Measurements from ENCODE around the gene BHLHE23.

The BHLHE23 gene

DNA sequence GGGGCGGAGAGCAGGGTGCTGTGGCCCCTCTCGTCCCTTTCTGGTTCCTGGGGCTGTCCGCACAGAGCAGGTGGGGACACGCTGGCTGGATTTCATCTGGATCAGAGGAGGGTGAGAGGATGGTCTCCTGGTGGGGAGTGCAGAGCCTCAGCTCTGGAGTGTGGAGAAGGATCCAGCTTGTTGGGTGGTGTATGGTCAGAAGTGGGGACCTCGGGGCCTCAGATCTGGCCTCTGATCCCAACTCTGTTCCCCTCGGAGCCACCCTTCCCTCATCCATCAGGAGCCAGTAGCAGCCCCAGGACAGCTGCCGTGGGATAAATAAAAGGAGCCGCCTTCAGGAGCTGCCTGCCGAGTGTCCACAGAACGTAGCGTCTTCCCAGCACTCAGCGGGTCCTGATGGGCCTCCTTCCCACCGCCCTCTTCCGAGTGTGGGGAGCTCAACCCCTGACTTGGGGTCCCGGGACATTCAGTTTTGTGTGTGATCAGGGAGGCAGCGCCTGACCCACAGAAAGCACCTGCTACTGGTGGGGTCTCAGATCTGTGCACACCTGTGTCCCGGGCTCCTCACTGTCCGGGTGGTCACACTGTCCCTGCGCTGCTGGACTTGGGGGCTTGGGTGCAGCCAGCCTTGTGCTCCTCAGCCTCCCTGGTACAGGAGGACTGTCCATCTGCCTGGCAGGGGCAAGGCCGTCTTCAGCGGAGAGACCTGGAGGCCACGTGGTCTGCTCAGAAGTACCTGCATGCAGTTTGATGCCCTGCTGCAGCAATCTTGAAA, 25.4 kb upstream of the BHLHE23 start:
- Histone ChIP-seq H2AFZ (ENCODE audit: low read length, unreplicated experiment) (no peak overlapping the region), H3K36me3 (ENCODE audit: insufficient read depth, low read length) (no peaks in the 10 kb centered on the region), H3K4me1 (ENCODE audit: control insufficient read depth, insufficient read depth, low read length, unreplicated experiment) (no peaks in the 10 kb centered on the region), H3K27me3 (ENCODE audit: insufficient read depth, low read length) (peaks cover 82% of the 10 kb centered on the region), H3K79me2 (ENCODE audit: control insufficient read depth, insufficient read depth, low read length, unreplicated experiment) (no peaks in the 10 kb centered on the region), H3K27ac (ENCODE audit: low read depth, low read length) (no peak overlapping the region), H3K4me3 (ENCODE audit: low read depth, low read length) (no peak overlapping the region)

DNA sequence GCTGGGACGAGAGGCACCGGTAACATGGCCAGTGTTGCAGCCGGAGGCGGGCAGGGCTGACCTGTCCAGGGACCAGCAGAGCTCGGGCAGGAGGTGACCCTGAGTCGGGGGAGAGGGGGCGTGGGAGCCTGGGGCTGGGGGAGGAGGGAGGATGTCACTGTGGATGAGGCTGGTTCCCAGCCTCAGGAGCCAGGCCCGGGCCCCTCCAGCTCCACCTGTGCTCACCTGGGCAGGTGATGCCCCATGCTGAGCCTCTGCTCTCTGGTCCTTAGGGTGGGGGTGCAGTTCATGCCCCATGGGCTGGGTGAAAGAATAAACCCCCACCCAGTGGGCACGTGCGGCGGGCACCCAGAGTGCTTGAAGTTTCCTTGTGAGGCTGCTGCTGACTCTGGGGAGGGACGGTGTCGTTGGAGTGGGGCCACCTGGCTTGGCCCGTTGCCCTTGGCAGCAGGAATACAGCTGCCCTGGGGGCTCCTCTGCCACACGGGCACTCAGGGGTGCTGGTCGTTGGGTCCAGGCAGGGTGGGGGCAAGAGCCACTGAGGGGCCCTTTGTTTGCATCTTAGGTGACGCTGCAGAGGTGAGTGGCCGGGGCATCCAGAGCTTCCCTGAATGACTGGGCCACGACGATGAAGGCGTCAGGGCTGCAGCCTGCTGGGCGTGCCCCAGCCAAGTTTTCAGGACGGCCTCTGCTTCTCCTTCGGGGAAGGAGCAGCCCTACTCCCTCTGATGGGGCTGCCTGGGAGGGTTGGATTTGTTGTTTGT, 24.7 kb upstream of the BHLHE23 start:
- H3K4me3 ChIP-seq (ENCODE audit: low read depth, low read length): no peak overlapping the region
- no peaks in the 10 kb centered on the region for H3K36me3 ChIP-seq (ENCODE audit: insufficient read depth, low read length)
- no peaks in the 10 kb centered on the region for H3K4me1 ChIP-seq (ENCODE audit: control insufficient read depth, insufficient read depth, low read length, unreplicated experiment)
- no peak overlapping the region for H2AFZ ChIP-seq (ENCODE audit: low read length, unreplicated experiment)
- H3K27ac ChIP-seq (ENCODE audit: low read depth, low read length): no peak overlapping the region
- H3K27me3 ChIP-seq (ENCODE audit: insufficient read depth, low read length): peaks cover 84% of the 10 kb centered on the region
- H3K79me2 ChIP-seq (ENCODE audit: control insufficient read depth, insufficient read depth, low read length, unreplicated experiment): no peaks in the 10 kb centered on the region

DNA sequence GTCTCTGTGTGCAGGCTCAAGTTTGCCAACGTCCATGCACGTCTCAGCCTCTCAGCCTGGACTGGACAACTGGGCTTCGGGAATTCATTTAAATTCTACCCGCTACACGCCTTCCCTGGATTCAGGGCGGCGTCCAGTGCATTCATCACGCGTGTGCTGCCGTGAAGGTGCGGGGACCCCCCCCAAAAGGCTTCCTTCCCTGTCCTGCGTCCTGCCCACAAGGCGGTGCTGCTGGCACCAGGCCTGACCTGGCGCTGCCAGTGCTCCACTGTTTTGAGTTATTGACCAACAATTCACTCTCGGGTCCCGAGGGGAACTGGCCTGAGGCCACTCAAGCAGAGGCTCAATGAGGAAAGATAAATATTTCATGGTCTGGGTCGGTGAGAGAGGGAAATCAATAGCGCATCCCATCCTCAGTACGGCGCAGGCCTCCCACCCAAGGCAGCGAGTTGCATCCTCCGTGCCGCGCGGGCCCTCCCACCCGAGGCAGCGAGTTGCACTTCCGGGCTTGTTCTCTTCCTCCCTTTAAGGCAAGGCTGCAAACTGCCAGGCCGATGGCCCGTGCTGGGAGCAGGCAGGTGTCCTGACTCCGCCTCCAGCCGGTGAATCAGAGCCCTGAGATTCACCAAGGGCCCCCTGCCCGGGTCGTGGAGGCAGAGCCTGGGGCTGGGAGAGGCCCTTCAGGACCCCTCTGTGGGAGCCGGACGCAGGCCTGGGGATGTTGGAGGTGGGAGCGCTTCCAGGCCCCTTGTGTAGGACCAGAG, 22.8 kb upstream of the BHLHE23 start:
- H3K4me1 ChIP-seq (ENCODE audit: control insufficient read depth, insufficient read depth, low read length, unreplicated experiment): no peaks in the 10 kb centered on the region
- H3K36me3 ChIP-seq (ENCODE audit: insufficient read depth, low read length): no peaks in the 10 kb centered on the region
- no peak overlapping the region for H2AFZ ChIP-seq (ENCODE audit: low read length, unreplicated experiment)
- H3K27ac ChIP-seq (ENCODE audit: low read depth, low read length): no peak overlapping the region
- H3K79me2 ChIP-seq (ENCODE audit: control insufficient read depth, insufficient read depth, low read length, unreplicated experiment): no peaks in the 10 kb centered on the region
- no peak overlapping the region for H3K4me3 ChIP-seq (ENCODE audit: low read depth, low read length)
- H3K27me3 ChIP-seq (ENCODE audit: insufficient read depth, low read length): peaks cover 89% of the 10 kb centered on the region

DNA sequence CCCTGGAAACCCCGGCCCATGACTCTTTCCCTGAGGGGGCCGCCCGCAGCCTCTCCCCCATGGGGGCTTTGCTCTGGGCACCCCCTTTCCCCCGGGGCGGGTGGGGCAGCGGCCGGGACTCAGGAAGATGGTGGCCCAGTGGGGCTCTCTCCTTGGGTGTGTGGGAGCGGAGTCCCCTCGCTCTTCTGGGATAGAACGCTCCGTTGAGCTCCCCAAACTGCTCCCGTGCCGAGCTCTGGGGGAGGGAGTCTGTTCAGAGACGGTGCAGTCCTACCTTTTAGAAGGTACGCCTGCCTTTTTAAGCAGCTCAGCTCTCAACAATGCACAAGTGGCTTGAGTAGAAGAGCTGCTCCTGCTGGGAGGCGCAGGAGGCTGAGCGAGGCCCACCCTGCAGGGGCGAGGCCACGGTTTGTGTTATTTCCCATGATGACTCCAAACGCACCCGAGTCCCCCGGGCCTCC, 21.7 kb upstream of the BHLHE23 start:
- Histone ChIP-seq H3K36me3 (ENCODE audit: insufficient read depth, low read length) (no peaks in the 10 kb centered on the region), H3K4me1 (ENCODE audit: control insufficient read depth, insufficient read depth, low read length, unreplicated experiment) (no peaks in the 10 kb centered on the region), H3K27me3 (ENCODE audit: insufficient read depth, low read length) (peaks cover 91% of the 10 kb centered on the region), H3K27ac (ENCODE audit: low read depth, low read length) (no peak overlapping the region), H3K4me3 (ENCODE audit: low read depth, low read length) (no peak overlapping the region), H2AFZ (ENCODE audit: low read length, unreplicated experiment) (no peak overlapping the region), H3K79me2 (ENCODE audit: control insufficient read depth, insufficient read depth, low read length, unreplicated experiment) (no peaks in the 10 kb centered on the region)

DNA sequence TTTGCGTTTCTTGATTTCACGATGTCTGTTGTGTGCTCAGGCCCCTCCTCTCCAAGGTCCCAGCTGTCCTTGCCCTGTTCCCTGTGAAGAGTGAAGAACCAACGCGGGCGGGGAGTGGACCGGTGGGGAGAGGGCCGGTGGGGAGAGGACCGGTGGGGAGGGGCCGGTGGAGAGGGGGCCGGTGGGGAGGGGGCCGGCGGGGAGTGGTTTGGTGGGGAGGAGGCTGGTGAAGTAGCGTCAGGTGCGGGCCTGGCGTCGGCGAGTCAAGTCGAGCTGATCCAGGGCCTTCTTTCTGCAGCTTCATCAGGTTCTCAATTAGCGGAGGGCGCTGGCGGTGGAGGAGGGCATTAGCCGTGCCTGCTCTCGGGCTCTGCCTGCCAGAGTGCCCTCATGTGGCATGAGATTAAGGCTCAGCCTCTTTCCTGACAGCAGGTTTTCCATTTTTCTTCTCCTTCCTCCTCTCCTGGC, 21.2 kb upstream of the BHLHE23 start:
- H3K4me3 ChIP-seq (ENCODE audit: low read depth, low read length): no peak overlapping the region
- peaks cover 91% of the 10 kb centered on the region for H3K27me3 ChIP-seq (ENCODE audit: insufficient read depth, low read length)
- no peak overlapping the region for H3K27ac ChIP-seq (ENCODE audit: low read depth, low read length)
- H3K4me1 ChIP-seq (ENCODE audit: control insufficient read depth, insufficient read depth, low read length, unreplicated experiment): no peaks in the 10 kb centered on the region
- no peaks in the 10 kb centered on the region for H3K36me3 ChIP-seq (ENCODE audit: insufficient read depth, low read length)
- H2AFZ ChIP-seq (ENCODE audit: low read length, unreplicated experiment): no peak overlapping the region
- H3K79me2 ChIP-seq (ENCODE audit: control insufficient read depth, insufficient read depth, low read length, unreplicated experiment): no peaks in the 10 kb centered on the region

DNA sequence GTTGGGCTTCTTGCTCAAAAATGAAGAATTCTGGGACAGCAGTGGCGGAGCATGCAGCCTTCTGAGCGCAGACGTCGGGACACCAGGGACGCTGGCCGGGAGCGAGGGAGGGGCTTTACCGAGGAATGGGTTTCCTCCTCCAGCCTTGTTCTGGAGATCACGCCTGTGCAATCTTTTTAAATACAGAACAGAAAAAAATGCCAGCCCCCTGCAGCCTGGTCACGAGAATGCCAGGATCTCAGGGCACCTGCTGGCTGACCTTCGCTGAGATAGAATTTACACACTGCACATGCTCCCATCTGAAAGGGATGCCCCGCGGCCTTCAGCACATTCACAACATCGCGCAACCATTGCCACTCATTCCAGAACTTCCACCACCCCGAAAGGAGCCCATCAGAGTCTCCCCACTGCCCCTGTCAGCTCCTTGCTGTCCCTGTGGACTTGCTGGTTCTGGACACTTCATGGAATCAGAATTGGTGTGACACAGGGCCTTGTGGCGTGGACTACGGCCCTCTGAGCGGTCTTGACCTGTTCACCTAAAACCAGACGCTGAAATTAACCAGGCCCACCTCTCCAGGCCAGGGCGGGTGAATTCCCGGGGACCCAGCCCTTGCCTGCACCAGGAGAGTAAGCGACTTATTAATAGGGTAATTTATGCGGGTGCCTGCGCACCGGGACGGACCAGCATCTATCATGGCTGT, 20.6 kb upstream of the BHLHE23 start:
- Histone ChIP-seq H3K4me3 (ENCODE audit: low read depth, low read length) (no peak overlapping the region), H3K27me3 (ENCODE audit: insufficient read depth, low read length) (peaks cover 91% of the 10 kb centered on the region), H3K36me3 (ENCODE audit: insufficient read depth, low read length) (no peaks in the 10 kb centered on the region)

DNA sequence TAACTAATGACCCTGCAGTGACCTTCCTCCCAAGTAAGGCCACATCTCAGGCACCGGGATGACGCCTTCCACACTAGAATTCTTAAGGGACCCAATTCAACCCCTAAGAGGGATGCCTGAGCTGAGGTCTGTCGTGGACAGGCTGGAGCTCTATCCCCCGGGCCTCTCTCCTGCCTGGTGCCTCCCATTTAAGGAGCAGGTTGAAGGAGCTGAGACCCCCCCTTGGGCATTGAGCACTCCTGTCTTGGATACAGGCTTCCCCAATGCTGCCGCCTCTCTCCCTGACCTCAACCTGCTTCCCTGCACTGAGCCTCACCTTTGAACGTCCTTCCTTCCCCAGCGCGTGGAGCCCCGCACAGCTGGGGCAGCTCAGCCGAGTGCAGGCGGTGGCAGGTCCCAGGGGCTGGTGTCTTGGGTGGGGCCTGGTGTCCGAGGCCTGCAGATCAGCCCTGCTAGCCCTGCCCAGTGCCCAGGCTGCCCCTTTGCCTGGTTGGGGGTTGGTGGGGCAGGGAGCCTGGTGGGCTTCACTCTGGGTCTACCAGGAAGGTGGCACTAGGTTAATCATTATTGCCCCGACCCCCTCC, 19.9 kb upstream of the BHLHE23 start:
- H3K4me1 ChIP-seq (ENCODE audit: control insufficient read depth, insufficient read depth, low read length, unreplicated experiment): no peaks in the 10 kb centered on the region
- H3K4me3 ChIP-seq (ENCODE audit: low read depth, low read length): no peak overlapping the region
- peaks cover 91% of the 10 kb centered on the region for H3K27me3 ChIP-seq (ENCODE audit: insufficient read depth, low read length)

More for the DNA sequence above, 20.6 kb upstream of the BHLHE23 start:
- no peaks in the 10 kb centered on the region for H3K4me1 ChIP-seq (ENCODE audit: control insufficient read depth, insufficient read depth, low read length, unreplicated experiment)
- H3K27ac ChIP-seq (ENCODE audit: low read depth, low read length): no peak overlapping the region
- H2AFZ ChIP-seq (ENCODE audit: low read length, unreplicated experiment): no peak overlapping the region
- no peaks in the 10 kb centered on the region for H3K79me2 ChIP-seq (ENCODE audit: control insufficient read depth, insufficient read depth, low read length, unreplicated experiment)

DNA sequence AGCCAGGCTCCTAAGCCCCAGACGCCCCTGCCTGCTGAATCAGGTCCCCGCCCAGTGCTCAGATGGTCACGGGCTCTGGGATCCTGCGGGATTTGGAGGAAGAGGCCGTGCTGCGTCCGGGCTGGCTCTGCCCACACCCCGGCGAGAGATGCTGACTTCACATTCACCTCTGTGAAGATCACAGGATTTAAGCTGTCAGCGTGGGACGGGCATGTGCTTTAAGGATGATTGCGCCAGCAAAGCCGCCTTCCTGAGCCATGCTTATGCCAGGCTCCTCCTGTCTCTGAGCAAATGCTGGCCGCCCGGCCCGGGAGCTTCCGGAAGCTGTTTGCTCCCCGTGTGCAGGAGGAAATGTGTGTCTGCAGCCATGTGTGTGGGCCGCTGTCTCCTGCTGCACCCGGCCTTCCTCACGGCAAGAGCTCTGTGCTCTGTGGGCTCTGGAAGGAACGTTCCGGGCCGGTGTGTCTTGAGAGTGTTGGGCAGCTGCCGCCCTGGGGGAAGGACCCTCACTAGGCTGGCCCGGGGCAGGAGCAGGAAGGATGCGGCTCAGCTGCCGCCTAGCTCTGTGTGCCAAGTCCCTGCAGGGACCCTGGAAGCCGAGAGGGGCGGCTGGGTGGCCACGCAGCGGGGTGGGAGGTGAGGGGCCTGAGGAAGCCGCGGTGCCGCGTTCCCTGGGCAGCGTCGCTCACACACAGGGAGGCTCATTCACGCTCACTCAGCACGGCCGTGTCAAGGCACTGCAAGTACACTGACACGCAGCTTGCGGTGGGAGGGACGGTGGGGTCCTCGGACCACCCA, 19.0 kb upstream of the BHLHE23 start:
- no peak overlapping the region for H2AFZ ChIP-seq (ENCODE audit: low read length, unreplicated experiment)
- peaks cover 93% of the 10 kb centered on the region for H3K27me3 ChIP-seq (ENCODE audit: insufficient read depth, low read length)
- H3K4me1 ChIP-seq (ENCODE audit: control insufficient read depth, insufficient read depth, low read length, unreplicated experiment): no peaks in the 10 kb centered on the region
- no peaks in the 10 kb centered on the region for H3K36me3 ChIP-seq (ENCODE audit: insufficient read depth, low read length)
- H3K4me3 ChIP-seq (ENCODE audit: low read depth, low read length): no peak overlapping the region
- no peak overlapping the region for H3K27ac ChIP-seq (ENCODE audit: low read depth, low read length)
- H3K79me2 ChIP-seq (ENCODE audit: control insufficient read depth, insufficient read depth, low read length, unreplicated experiment): no peaks in the 10 kb centered on the region

More for the DNA sequence above, 19.9 kb upstream of the BHLHE23 start:
- Histone ChIP-seq H3K79me2 (ENCODE audit: control insufficient read depth, insufficient read depth, low read length, unreplicated experiment) (no peaks in the 10 kb centered on the region), H3K36me3 (ENCODE audit: insufficient read depth, low read length) (no peaks in the 10 kb centered on the region), H3K27ac (ENCODE audit: low read depth, low read length) (no peak overlapping the region), H2AFZ (ENCODE audit: low read length, unreplicated experiment) (no peak overlapping the region)

DNA sequence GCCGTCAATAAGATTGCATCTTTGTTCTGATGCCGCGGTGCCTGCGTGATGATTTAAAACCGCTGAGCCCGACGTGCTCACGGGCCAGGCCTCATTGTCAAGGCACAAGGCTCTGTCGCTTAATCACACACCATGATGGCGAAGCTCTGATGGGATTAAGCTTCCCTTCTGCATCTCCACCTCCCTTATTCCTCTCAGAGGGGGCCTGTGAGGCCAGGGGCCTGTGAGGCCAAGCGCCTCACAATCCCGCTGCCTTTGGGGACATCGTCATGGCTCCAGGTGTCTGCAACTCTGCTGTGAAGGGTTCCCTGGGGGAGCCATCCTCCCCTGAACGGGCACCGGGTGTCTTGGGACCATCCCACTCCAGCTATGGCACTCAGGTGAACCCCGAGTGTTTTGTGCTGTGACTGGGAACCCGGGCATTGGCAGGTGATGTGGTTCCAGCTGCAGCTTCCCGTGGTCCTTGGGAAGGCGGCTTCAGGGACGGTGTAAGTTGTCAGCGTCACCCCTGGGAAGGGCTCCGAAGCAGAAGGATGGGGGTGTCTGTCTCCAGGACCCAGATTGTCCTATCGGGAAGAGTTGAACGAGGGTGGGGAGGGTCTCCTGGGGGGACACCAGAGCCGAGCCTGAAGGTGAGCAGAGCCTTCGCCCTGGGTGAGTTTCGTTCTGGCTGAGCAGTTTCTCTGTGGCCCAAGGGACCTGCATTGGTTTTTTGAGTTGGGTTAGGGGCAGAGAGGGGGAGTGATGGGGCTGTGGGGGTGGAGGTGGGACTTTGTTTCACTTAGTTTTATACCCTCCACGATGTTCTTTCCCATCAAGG, 18.0 kb upstream of the BHLHE23 start:
- no peak overlapping the region for H2AFZ ChIP-seq (ENCODE audit: low read length, unreplicated experiment)
- no peaks in the 10 kb centered on the region for H3K36me3 ChIP-seq (ENCODE audit: insufficient read depth, low read length)
- no peaks in the 10 kb centered on the region for H3K4me1 ChIP-seq (ENCODE audit: control insufficient read depth, insufficient read depth, low read length, unreplicated experiment)
- H3K27me3 ChIP-seq (ENCODE audit: insufficient read depth, low read length): peaks cover 92% of the 10 kb centered on the region
- no peaks in the 10 kb centered on the region for H3K79me2 ChIP-seq (ENCODE audit: control insufficient read depth, insufficient read depth, low read length, unreplicated experiment)
- H3K4me3 ChIP-seq (ENCODE audit: low read depth, low read length): no peak overlapping the region
- H3K27ac ChIP-seq (ENCODE audit: low read depth, low read length): no peak overlapping the region

Data from ACC112 (cell line).